ENCODE measurements around the gene CCDC89.

Gene CCDC89

GRCh38 chr11:85718991-85719807 is 33.2 kb upstream of the CCDC89 start (continued):
- no peak for TF ChIP-seq ZNF148 (tag by site-specific recombination; IDR thresholded peaks at IDR 0.05; ENCODE audit: borderline replicate concordance)
- no peak for TF ChIP-seq SP2 (tag by site-specific recombination; IDR thresholded peaks at IDR 0.05)
- TF ChIP-seq ZBTB17 (tag by site-specific recombination; IDR thresholded peaks at IDR 0.05) = peak; percentile 91
- TF ChIP-seq ZNF132 (tag by site-specific recombination; IDR thresholded peaks at IDR 0.05; ENCODE audit: borderline replicate concordance) = no peak
- no peak for TF ChIP-seq ZNF658 (tag by site-specific recombination; IDR thresholded peaks at IDR 0.05)
- no peak for TF ChIP-seq ZBTB8A (tag by site-specific recombination; IDR thresholded peaks at IDR 0.05)
- TF ChIP-seq ZFP3 (tag by site-specific recombination; IDR thresholded peaks at IDR 0.05; ENCODE audit: low read depth) = no peak
- no peak for TF ChIP-seq ZNF670 (tag by site-specific recombination; IDR thresholded peaks at IDR 0.05; ENCODE audit: low read depth)
- no peak for TF ChIP-seq PRDM4 (tag by site-specific recombination; IDR thresholded peaks at IDR 0.05)
- TF ChIP-seq ZNF302 (tag by site-specific recombination; IDR thresholded peaks at IDR 0.05; ENCODE audit: low read depth) = no peak
- TF ChIP-seq ZNF48 (tag by site-specific recombination; IDR thresholded peaks at IDR 0.05) = no peak
- TF ChIP-seq ZNF600 (tag by site-specific recombination; IDR thresholded peaks at IDR 0.05) = peak; percentile 62
- no peak for TF ChIP-seq ZNF175 (tag by site-specific recombination; IDR thresholded peaks at IDR 0.05)
- no peak for TF ChIP-seq ZNF830 (tag by site-specific recombination; IDR thresholded peaks at IDR 0.05; ENCODE audit: low read depth)
- no peak for TF ChIP-seq TRIM28 (IDR thresholded peaks at IDR 0.05; ENCODE audit: borderline replicate concordance, low read length)
- no peak for TF ChIP-seq GFI1B (tag by site-specific recombination; IDR thresholded peaks at IDR 0.05)
- TF ChIP-seq PRDM6 (tag by site-specific recombination; IDR thresholded peaks at IDR 0.05) = no peak
- TF ChIP-seq ZNF366 (tag by site-specific recombination; conservative IDR thresholded peaks at IDR 0.05) = peak; percentile 82
- TF ChIP-seq ZNF155 (tag by site-specific recombination; IDR thresholded peaks at IDR 0.05) = no peak
- peak; percentile 88 for TF ChIP-seq INSM2 (tag by site-specific recombination; IDR thresholded peaks at IDR 0.05)
- TF ChIP-seq ZBTB26 (tag by site-specific recombination; optimal IDR thresholded peaks at IDR 0.05) = no peak
- TF ChIP-seq ZNF416 (tag by site-specific recombination; IDR thresholded peaks at IDR 0.05) = no peak
- no peak for TF ChIP-seq ZNF18 (tag by site-specific recombination; IDR thresholded peaks at IDR 0.05)
- no peak for TF ChIP-seq ZNF548 (tag by site-specific recombination; IDR thresholded peaks at IDR 0.05)
- no peak for TF ChIP-seq ZNF561 (tag by site-specific recombination; IDR thresholded peaks at IDR 0.05; ENCODE audit: borderline replicate concordance)
- TF ChIP-seq KLF8 (tag by site-specific recombination; IDR thresholded peaks at IDR 0.05) = peak; percentile 53
- TF ChIP-seq PRDM1 (tag by site-specific recombination; IDR thresholded peaks at IDR 0.05) = peak; percentile 83
- TF ChIP-seq SP3 (tag by site-specific recombination; IDR thresholded peaks at IDR 0.05) = 0 out of 2 replicates have a peak, but pooled peaks have one; percentile 25
